Endothelial cell of umbilical vein (primary cell): Measurements from ENCODE around the gene CIDEA. TPM values are rescaled to one million over a fixed set of nuclear protein-coding genes. Genes with fewer than 3 reads are reported as not detected.
"Not testable (repeated sequence)": the region's sequence is repeated elsewhere in the genome, so short reads cannot be mapped to it uniquely, and the experiment has no call there.

Source experiments
- Bru-seq: library from RNA; stranded (reverse); fragments of 400-500 nt; gene quantifications from one replicate; lab custom pipeline; 2021; lab: Mats Ljungman, UMichigan
- BruChase-seq, 2 experiments: library from RNA; stranded (reverse); fragments of 400-500 nt; gene quantifications; one replicate each; lab custom pipeline; 2021; lab: Mats Ljungman, UMichigan
- BruUV-seq: library from RNA; stranded (reverse); fragments of 400-500 nt; replicated peaks from 2 replicates; lab custom pipeline; 2021; lab: Mats Ljungman, UMichigan
- CTCF ChIA-PET: fragments of 300-600, 350-600 bp; sonication (Branson Sonifier 250); formaldehyde crosslinking; loops from one replicate; lab custom pipeline; 2021; ENCODE audit warnings: antibody characterized with exemption, inconsistent platforms; lab: Charles Lee
- POLR2A ChIA-PET: fragments of 300-600, 350-600 bp; sonication (Branson Sonifier 250); formaldehyde crosslinking; loops from one replicate; lab custom pipeline; 2021; ENCODE audit warnings: antibody characterized with exemption, inconsistent platforms; lab: Charles Lee
- DNase-seq: peaks from one replicate; pipeline ENCODE4 v3.0.0-alpha.2; 2011; ENCODE audit warnings: low read depth, low spot score
- FAIRE-seq: peaks from 2 replicates; lab custom pipeline; 2011; peaks lifted over from hg19 to GRCh38; lab: Jason Lieb, UNC
- H2AFZ ChIP-seq: 2 replicates; pipeline ENCODE4 v1.6.0; 2012; ENCODE audit warnings: low read depth, low read length, control low read depth, inconsistent platforms
- H3K27ac ChIP-seq: 2 replicates; pipeline ENCODE4 v1.5.1; 2011; ENCODE audit warnings: low read depth, mild to moderate bottlenecking, control low read depth, low read length, moderate library complexity; ENCODE audit not compliant: insufficient read depth
- H3K27me3 ChIP-seq, 2 experiments: 2 replicates each; pipeline versions ENCODE4 v1.6.0 to v1.6.1; 2011; ENCODE audit warnings: low read length in 2 of 2, mixed read lengths in 1 of 2; ENCODE audit not compliant: control insufficient read depth in 2 of 2, insufficient read depth in 2 of 2
- H3K36me3 ChIP-seq, 2 experiments: 2 replicates in 1 of 2; 3 replicates in 1 of 2; pipeline ENCODE4 v1.5.1; 2011; ENCODE audit warnings: low read length in 2 of 2, mild to moderate bottlenecking in 1 of 2, moderate library complexity in 1 of 2; ENCODE audit not compliant: control insufficient read depth in 2 of 2, insufficient read depth in 2 of 2; ENCODE audit errors: extremely low read depth in 1 of 2
- H3K4me1 ChIP-seq: 3 replicates; pipeline ENCODE4 v1.5.1; 2011; ENCODE audit warnings: mild to moderate bottlenecking, low read length; ENCODE audit not compliant: control insufficient read depth, insufficient read depth; ENCODE audit errors: extremely low read depth
- H3K4me2 ChIP-seq: 2 replicates; pipeline ENCODE4 v1.6.1; 2011; ENCODE audit warnings: low read length, control low read depth, mixed read lengths; ENCODE audit not compliant: insufficient read depth
- H3K4me3 ChIP-seq, 3 experiments: fragments of 200-600 bp in 1 of 3; sonication (generic), shearing (Covaris generic) in 1 of 3; replicated peaks in 1 of 3; 2 replicates each; pipeline ENCODE4 v1.5.1; 2011 to 2016; ENCODE audit warnings: control low read depth in 3 of 3, low read length in 3 of 3, mild to moderate bottlenecking in 2 of 3, inconsistent platforms in 1 of 3, low read depth in 1 of 3, moderate library complexity in 1 of 3; ENCODE audit not compliant: insufficient read depth in 1 of 3
- H3K79me2 ChIP-seq: 2 replicates; pipeline ENCODE4 v1.6.0; 2012; ENCODE audit warnings: low read length, inconsistent platforms; ENCODE audit not compliant: control insufficient read depth, insufficient read depth
- H3K9ac ChIP-seq: replicated peaks from 2 replicates; pipeline ENCODE3; 2011; ENCODE audit warnings: low read length, control low read depth; ENCODE audit not compliant: insufficient read depth; ENCODE audit errors: extremely low read depth
- H3K9me1 ChIP-seq: replicated peaks from 3 replicates; pipeline ENCODE4 v1.6.0; 2011; ENCODE audit warnings: mild to moderate bottlenecking, low read length; ENCODE audit not compliant: control insufficient read depth, insufficient read depth; ENCODE audit errors: extremely low read depth
- H3K9me3 ChIP-seq: replicated peaks from 2 replicates; pipeline ENCODE4 v1.5.1; 2012; ENCODE audit warnings: low read length, inconsistent platforms; ENCODE audit not compliant: control insufficient read depth, insufficient read depth
- H4K20me1 ChIP-seq: replicated peaks from 2 replicates; pipeline ENCODE3; 2011; ENCODE audit warnings: mild to moderate bottlenecking, low read length; ENCODE audit not compliant: control insufficient read depth, insufficient read depth; ENCODE audit errors: extremely low read depth
- FOS ChIP-seq: IDR thresholded peaks from 2 replicates; pipeline ENCODE4 v1.6.1; 2011; ENCODE audit warnings: mild to moderate bottlenecking, low read length, moderate library complexity, borderline replicate concordance; ENCODE audit not compliant: insufficient read depth
- dilution Hi-C: fragments of 300-500 bp; cut with MboI; formaldehyde crosslinking; loops from one replicate; pipeline ENCODE4 v1.15.0; 2019; ENCODE audit warnings: low sequenced_read_pairs; ENCODE audit not compliant: extremely low pct_ligation_motif_present
- intact Hi-C: fragments of 100-400 bp; cut with micrococcal nuclease; formaldehyde crosslinking; loops from one replicate; pipeline ENCODE4 v1.10.0; 2022
- long read RNA-seq: library from polyadenylated mRNA; stranded (forward); transcript quantifications from one replicate; pipeline ENCODE4 v2.0.0, GENCODE V29; 2021
- polyA minus RNA-seq, 3 experiments: library from RNA; depleted of rRNA, polyadenylated mRNA; stranded (reverse); fragments of >200 nt; gene quantifications; 1 replicate in 1 of 3; 2 replicates in 2 of 3; pipeline ENCODE4 v1.2.3, GENCODE V29; 2011
- polyA plus RNA-seq, 4 experiments: library from polyadenylated mRNA; depleted of rRNA in 3 of 4; stranded (reverse) in 3 of 4; unstranded in 1 of 4; fragments of >200 nt; gene quantifications; 2 replicates each; pipeline versions ENCODE4 v1.2.1 to v1.2.3, GENCODE V29; 2011 to 2012; ENCODE audit warnings: missing spikeins in 1 of 4
- total RNA-seq: library from RNA; stranded (reverse); gene quantifications from 2 replicates; pipeline ENCODE4 v1.2.3, GENCODE V29; 2021

Gene CIDEA, protein sequence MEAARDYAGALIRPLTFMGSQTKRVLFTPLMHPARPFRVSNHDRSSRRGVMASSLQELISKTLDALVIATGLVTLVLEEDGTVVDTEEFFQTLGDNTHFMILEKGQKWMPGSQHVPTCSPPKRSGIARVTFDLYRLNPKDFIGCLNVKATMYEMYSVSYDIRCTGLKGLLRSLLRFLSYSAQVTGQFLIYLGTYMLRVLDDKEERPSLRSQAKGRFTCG
- 0.42 and 1.8 TPM in 2 replicates for total RNA-seq
- polyA plus RNA-seq, result not detected in 2 replicates
- not detected in 2 replicates for polyA plus RNA-seq (2011; cell fraction: cytosol; rRNA removed)
- not detected in 2 replicates for polyA plus RNA-seq (2011; cell fraction: nucleus; rRNA removed)
- polyA plus RNA-seq (2012), result not detected in 2 replicates
- polyA minus RNA-seq, result not detected in 2 replicates
- polyA minus RNA-seq (2011; cell fraction: cytosol; rRNA and poly(A)+ RNA removed), result not detected
- polyA minus RNA-seq (2011; cell fraction: nucleus; rRNA and poly(A)+ RNA removed), result not detected in 2 replicates
- Bru-seq, nascent RNA, result percentile 14 among the genes with signal in this experiment
- BruChase-seq, experiment 1, labeled RNA remaining after a 6-hour chase, result percentile 9 among the genes with signal in this experiment
- percentile 17 among the genes with signal in this experiment for BruChase-seq, experiment 2, labeled RNA remaining after a 2-hour chase
- long read RNA-seq, partial matches to known transcripts, result 0 of 6 reads
- long read RNA-seq, other reads (novel, unspliced or antisense), result 2 of 6 reads

GRCh38 chr18:12254136-12254819 lies at the start of gene CIDEA:
Gene CIDEA (plus strand): TSS chr18:12254361. CDS start chr18:12254384, 23 bp downstream.
- no peak within 1 kb of the TSS for H3K27ac ChIP-seq
- TF ChIP-seq FOS, result no peak
- no peaks in the 10 kb centered on the region for H3K36me3 ChIP-seq
- dilution Hi-C loops, result no loop called here
- no peaks in the 10 kb centered on the region for H4K20me1 ChIP-seq
- H3K9ac ChIP-seq, result no peak within 1 kb of the TSS
- H2AFZ ChIP-seq, result peak within 1 kb of the TSS; percentile 77
- peak within 1 kb of the TSS; percentile 59 for H3K4me2 ChIP-seq
- no TSS peak for BruUV-seq
- peaks cover 26% of the 10 kb centered on the region for H3K4me1 ChIP-seq
- ChIA-PET POLR2A (interaction anchor here (0.9 kb wide), 1 partner anchor 55 kb away, joined by 3 read pairs; no protein-coding TSS in a partner anchor), CTCF (interaction anchor here (1.0 to 3.5 kb wide), 4 partner anchors 14 to 19 kb away, joined by 3 to 15 read pairs (median 8); no protein-coding TSS in a partner anchor)
- FAIRE-seq, result peak; percentile 12
- DNase-seq, result no peak
- no peaks in the 10 kb centered on the region for H3K9me1 ChIP-seq
- intact Hi-C loops, result no loop called here
- H3K9me3 ChIP-seq, result no peaks in the 10 kb centered on the region
- H3K27me3 ChIP-seq, result peaks cover 22 to 30% of the 10 kb centered on the region in 2 experiments
- no peaks in the 10 kb centered on the region for H3K79me2 ChIP-seq
- H3K4me3 ChIP-seq, result peak within 1 kb of the TSS in 2 of 3 experiments; percentile 7 to 39

GRCh38 chr18:12208296-12209153 lies 45.6 kb upstream of the CIDEA start:
- intact Hi-C loops, H3K27ac ChIP-seq, DNase-seq, H3K4me2 ChIP-seq, H3K36me3 ChIP-seq, FAIRE-seq, H2AFZ ChIP-seq, H3K4me3 ChIP-seq, H3K9ac ChIP-seq, H3K4me1 ChIP-seq, H3K9me3 ChIP-seq, H3K9me1 ChIP-seq, POLR2A ChIA-PET, CTCF ChIA-PET, H3K27me3 ChIP-seq, H4K20me1 ChIP-seq, dilution Hi-C loops, BruUV-seq, H3K79me2 ChIP-seq: not testable (repeated sequence)

GRCh38 chr18:12212308-12212707 lies 41.9 kb upstream of the CIDEA start:
- H3K4me2 ChIP-seq, result not testable (repeated sequence)

More at GRCh38 chr18:12212308-12212707, 41.9 kb upstream of the CIDEA start:
- FAIRE-seq, result peak; percentile 48
- BruUV-seq, DNase-seq, H3K79me2 ChIP-seq, dilution Hi-C loops, H3K9ac ChIP-seq, H3K4me3 ChIP-seq, H4K20me1 ChIP-seq, POLR2A ChIA-PET, H3K36me3 ChIP-seq, H3K9me1 ChIP-seq, H3K27ac ChIP-seq, H3K27me3 ChIP-seq, H3K4me1 ChIP-seq, intact Hi-C loops, H3K9me3 ChIP-seq, H2AFZ ChIP-seq: not testable (repeated sequence)
- CTCF ChIA-PET, result interaction anchor here (0.9 kb wide), 1 partner anchor 24 kb away, joined by 4 read pairs; no protein-coding TSS in a partner anchor
